Gastrocnemius medialis (tissue), 4 donors: ENCODE results near the gene PRM1.

Source experiments
- POLR2A ChIP-seq, 2 donors: fragments of 450-650 bp; IDR thresholded peaks; one replicate each; pipeline ENCODE4 v1.6.1; 2017; ENCODE audit warnings: antibody characterized with exemption in 2 of 2, mild to moderate bottlenecking in 2 of 2, moderate library complexity in 2 of 2
- TF ChIP-seq, protein P1 (sequence below), 5 experiments: fragments of 450-650 bp in 3 of 5; fragments of 200-600 bp in 2 of 5; sonication (generic) in 2 of 5; IDR thresholded peaks in 4 of 5; conservative IDR thresholded peaks in 1 of 5; 1 replicate in 4 of 5; 2 replicates in 1 of 5; pipeline ENCODE4 v1.5.1; 2016 to 2019; ENCODE audit warnings: antibody characterized with exemption in 5 of 5, mild to moderate bottlenecking in 3 of 5, moderate library complexity in 3 of 5

DNA sequence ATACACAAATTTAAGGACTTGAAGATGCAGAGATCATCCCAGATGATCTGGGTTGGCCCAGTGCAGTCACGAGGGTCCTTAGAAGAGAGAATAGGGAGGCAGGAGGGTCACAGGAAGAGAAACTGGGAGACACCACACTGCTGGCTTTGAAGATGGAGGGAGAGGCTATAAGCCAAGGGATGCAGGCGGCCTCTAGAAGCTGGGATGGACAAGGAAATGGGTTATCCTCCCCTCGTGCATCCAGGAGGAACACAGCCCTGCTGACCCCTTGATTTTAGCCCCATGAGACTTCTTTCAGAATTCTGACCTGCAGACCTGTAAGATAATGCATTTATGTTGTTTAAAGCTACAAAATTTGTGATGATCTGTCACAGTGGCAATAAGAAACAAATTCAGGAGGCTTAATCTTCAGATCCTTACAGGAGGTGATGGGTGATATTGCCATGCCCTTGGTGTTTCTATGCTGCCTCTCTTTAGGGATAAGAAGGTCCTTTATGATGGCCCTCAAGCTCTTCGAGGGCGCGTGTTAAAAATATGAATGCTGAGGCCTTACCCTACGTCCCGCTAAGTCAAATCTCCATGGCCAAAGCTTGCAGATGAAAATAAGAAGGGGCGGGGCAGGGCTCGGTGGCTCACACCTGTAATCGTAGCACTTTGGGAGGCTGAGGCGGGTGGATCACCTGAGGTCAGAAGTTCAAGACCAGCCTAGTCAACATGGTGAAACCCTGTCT is 3.4 kb downstream of the PRM1 start:
- no peak for TF ChIP-seq POLR2A (IDR thresholded peaks at IDR 0.05)
- TF ChIP-seq, protein P1, sequence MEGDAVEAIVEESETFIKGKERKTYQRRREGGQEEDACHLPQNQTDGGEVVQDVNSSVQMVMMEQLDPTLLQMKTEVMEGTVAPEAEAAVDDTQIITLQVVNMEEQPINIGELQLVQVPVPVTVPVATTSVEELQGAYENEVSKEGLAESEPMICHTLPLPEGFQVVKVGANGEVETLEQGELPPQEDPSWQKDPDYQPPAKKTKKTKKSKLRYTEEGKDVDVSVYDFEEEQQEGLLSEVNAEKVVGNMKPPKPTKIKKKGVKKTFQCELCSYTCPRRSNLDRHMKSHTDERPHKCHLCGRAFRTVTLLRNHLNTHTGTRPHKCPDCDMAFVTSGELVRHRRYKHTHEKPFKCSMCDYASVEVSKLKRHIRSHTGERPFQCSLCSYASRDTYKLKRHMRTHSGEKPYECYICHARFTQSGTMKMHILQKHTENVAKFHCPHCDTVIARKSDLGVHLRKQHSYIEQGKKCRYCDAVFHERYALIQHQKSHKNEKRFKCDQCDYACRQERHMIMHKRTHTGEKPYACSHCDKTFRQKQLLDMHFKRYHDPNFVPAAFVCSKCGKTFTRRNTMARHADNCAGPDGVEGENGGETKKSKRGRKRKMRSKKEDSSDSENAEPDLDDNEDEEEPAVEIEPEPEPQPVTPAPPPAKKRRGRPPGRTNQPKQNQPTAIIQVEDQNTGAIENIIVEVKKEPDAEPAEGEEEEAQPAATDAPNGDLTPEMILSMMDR (IDR thresholded peaks at IDR 0.05 in 4 of 5, conservative IDR thresholded peaks at IDR 0.05 in 1 of 5) = no peak
